Neural cell (in vitro differentiated cells): ENCODE data around the gene ACTR10.

ENCODE experiments used
- CTCF ChIP-seq: fragments of 450-650 bp; IDR thresholded peaks from 2 replicates; pipeline ENCODE4 v1.5.1; 2014; ENCODE audit warnings: antibody characterized with exemption, mild to moderate bottlenecking, moderate library complexity; ENCODE audit not compliant: poor library complexity, severe bottlenecking
- EP300 ChIP-seq: fragments of 450-650 bp; conservative IDR thresholded peaks from 2 replicates; pipeline ENCODE4 v1.6.1; 2014; ENCODE audit warnings: antibody characterized with exemption, mild to moderate bottlenecking, moderate library complexity; ENCODE audit not compliant: poor library complexity, severe bottlenecking
- EZH2 ChIP-seq: fragments of 200-600, 300-800 bp; shearing (Covaris generic), sonication (generic); IDR thresholded peaks from 2 replicates; pipeline ENCODE4 v1.6.1; 2014; ENCODE audit warnings: antibody characterized with exemption, low read length, borderline replicate concordance, mild to moderate bottlenecking; ENCODE audit not compliant: insufficient read depth, poor library complexity, severe bottlenecking
- POLR2AphosphoS5 ChIP-seq: IDR thresholded peaks from 2 replicates; pipeline ENCODE4 v1.6.1; 2012
- RAD21 ChIP-seq: fragments of 450-650 bp; conservative IDR thresholded peaks from 2 replicates; pipeline ENCODE4 v1.6.1; 2014; ENCODE audit warnings: antibody characterized with exemption, mild to moderate bottlenecking, moderate library complexity
- REST ChIP-seq: IDR thresholded peaks from 2 replicates; pipeline ENCODE4 v1.6.1; 2012; ENCODE audit warnings: borderline replicate concordance

DNA sequence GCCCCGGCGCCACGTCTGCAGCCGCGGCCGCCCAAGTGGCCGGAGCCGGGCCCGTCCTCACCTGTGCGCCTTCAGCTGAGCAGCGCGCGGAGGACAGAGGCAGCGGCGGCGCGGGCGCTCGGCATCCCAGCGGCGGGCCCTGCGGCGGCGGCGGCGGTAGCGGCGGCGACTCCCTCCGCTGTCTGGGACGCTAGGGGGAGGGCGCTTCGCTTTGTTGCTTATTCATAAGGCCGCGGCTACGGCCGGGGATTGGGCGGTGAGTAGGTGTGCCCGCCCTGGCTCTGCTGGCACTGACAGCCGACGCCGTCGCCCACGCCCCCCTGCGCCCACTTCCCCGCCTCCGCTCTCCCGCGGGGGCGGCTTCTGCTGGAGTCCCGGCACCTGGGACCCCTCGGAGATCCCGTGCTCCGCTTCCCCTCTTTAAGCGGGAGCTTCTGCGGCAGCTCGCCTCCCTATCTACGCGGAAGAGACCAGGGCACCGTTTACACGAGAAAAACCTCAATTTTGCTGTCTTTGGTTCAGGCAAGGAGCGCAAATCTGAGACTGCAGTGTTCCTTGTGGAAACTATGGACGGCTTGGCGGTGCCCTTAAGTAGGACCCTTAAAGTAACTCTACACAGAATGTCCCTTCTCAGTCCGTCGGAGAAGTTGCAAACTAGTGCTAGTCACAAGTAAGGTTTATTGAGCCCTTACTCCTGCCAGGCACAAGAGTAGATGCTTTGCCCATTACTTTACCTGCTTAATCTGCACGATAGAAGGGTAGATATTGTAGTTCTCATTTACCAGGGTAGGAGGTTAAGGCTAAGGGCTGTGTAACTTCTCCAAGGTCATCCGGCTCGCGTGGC is 47.7 kb upstream of the ACTR10 start, which contains the start of gene ARMH4:
- TF ChIP-seq CTCF (peak; percentile 45), EZH2 (no peak), POLR2AphosphoS5 (peak; percentile 76), EP300 (peak; percentile 44), REST (peak; percentile 44), RAD21 (peak; percentile 31)
